Motor neuron (in vitro differentiated cells): ENCODE results near the gene CC2D1A. TPM values are rescaled to one million over a fixed set of nuclear protein-coding genes. Genes with fewer than 3 reads are reported as not detected.

Source experiments
- ATAC-seq, 8 experiments: fragments of 200-7000 bp; cut with Tn5 transposase; replicated peaks in 6 of 8; 2 replicates each; pipeline ENCODE4 v1.8.0; 2021; ENCODE audit warnings: mild to moderate bottlenecking in 8 of 8, moderate library complexity in 8 of 8
- H3K27ac ChIP-seq, 2 donors: fragments of 250-450 bp; sonication (Bioruptor Pico); 2 replicates each; pipeline ENCODE4 v1.9.0; 2021; ENCODE audit warnings: antibody characterized with exemption in 2 of 2, mild to moderate bottlenecking in 2 of 2, moderate library complexity in 1 of 2
- H3K4me1 ChIP-seq, 2 donors: fragments of 250-450 bp; sonication (Bioruptor Pico); replicated peaks in 1 of 2; 2 replicates each; pipeline ENCODE4 v1.6.1; 2021; ENCODE audit warnings: antibody characterized with exemption in 2 of 2, mild to moderate bottlenecking in 2 of 2, moderate library complexity in 1 of 2
- H3K4me3 ChIP-seq, 5 donors: fragments of 250-450 bp; sonication (Bioruptor Pico); 2 replicates each; pipeline ENCODE4 v1.9.0; 2021; ENCODE audit warnings: antibody characterized with exemption in 5 of 5, mild to moderate bottlenecking in 5 of 5, moderate library complexity in 4 of 5
- WGBS, 10 experiments: fragments of 450-650 bp; shearing (Covaris generic); methylation state at CpG; one replicate each; pipeline ENCODE4 v1.0.0; 2022; 5-methylcytosine and 5-hydroxymethylcytosine counted together
- in situ Hi-C, 9 experiments: fragments of 400-800 bp; cut with MboI; loops; one replicate each; pipeline ENCODE4 v1.15.0; 2021; ENCODE audit warnings: low sequenced_read_pairs in 9 of 9, low pct_unique_long_range_greater_than_20kb in 2 of 9; ENCODE audit not compliant: unreplicated experiment in 9 of 9
- total RNA-seq, 8 experiments: library from RNA; unstranded; fragments of 300-600 nt; gene quantifications; 2 replicates each; pipeline versions ENCODE4 v1.2.3 to v1.2.4, GENCODE V29; 2022

CC2D1A gene
- total RNA-seq, 8 experiments from 2014 or later, result 7.6 to 32.5 (median 10.1) TPM

GRCh38 chr19:13892870-13893269 is 13.1 kb upstream of the CC2D1A start:
- Histone ChIP-seq H3K27ac (no peak overlapping the region), H3K4me3 (no peak overlapping the region), H3K4me1 (no peaks in the 10 kb centered on the region)
- ATAC-seq, result no peak
- 60 to 100% (median 73%) methylated on average over 1 to 7 of the region's 9 CpGs; no CpG with 5 or more reads in 1 of the 10 experiments for WGBS, 10 experiments
- in situ Hi-C loops, result loop anchor here in 7 of 9 experiments (25.0 kb wide), 2 partner anchors 169 to 519 kb away; partner anchors contain the start of genes MISP3 (in 6 of the 7), PALM3 (in 6 of the 7) and DDX39A (in 1 of the 7)

- WGBS, 10 experiments, result 69 to 96% (median 79%) methylated on average over 2 to 5 of the region's 5 CpGs; no CpG with 5 or more reads in 3 of the 10 experiments
These were observed 11.4 kb upstream of the CC2D1A start for GRCh38 chr19:13894552-13894951.

GRCh38 chr19:13896227-13896626 is 9.8 kb upstream of the CC2D1A start:
- in situ Hi-C loops, result loop anchor here in 7 of 9 experiments (25.0 kb wide), 2 partner anchors 166 to 516 kb away; partner anchors contain the start of genes MISP3 (in 6 of the 7), PALM3 (in 6 of the 7) and DDX39A (in 1 of the 7)
- Histone ChIP-seq H3K27ac (no peak overlapping the region), H3K4me3 (no peak overlapping the region), H3K4me1 (no peaks in the 10 kb centered on the region)
- WGBS, 10 experiments, result 82 to 100% (median 100%) methylated on average over 1 to 2 of the region's 2 CpGs; no CpG with 5 or more reads in 2 of the 10 experiments
- ATAC-seq, result no peak

More at GRCh38 chr19:13894552-13894951, 11.4 kb upstream of the CC2D1A start:
- Histone ChIP-seq H3K27ac (no peak overlapping the region), H3K4me1 (no peaks in the 10 kb centered on the region), H3K4me3 (no peak overlapping the region)
- in situ Hi-C loops, result loop anchor here in 7 of 9 experiments (25.0 kb wide), 2 partner anchors 168 to 518 kb away; partner anchors contain the start of genes MISP3 (in 6 of the 7), PALM3 (in 6 of the 7) and DDX39A (in 1 of the 7)
- ATAC-seq, result no peak

GRCh38 chr19:13899393-13899792 is 6.6 kb upstream of the CC2D1A start:
- in situ Hi-C loops, result loop anchor here in 7 of 9 experiments (25.0 kb wide), 2 partner anchors 163 to 513 kb away; partner anchors contain the start of genes MISP3 (in 6 of the 7), PALM3 (in 6 of the 7) and DDX39A (in 1 of the 7)
- WGBS, 10 experiments, result 36 to 100% (median 56%) methylated on average over 2 to 5 of the region's 10 CpGs; no CpG with 5 or more reads in 3 of the 10 experiments
- no peak for ATAC-seq
- H3K4me3 ChIP-seq, result no peak overlapping the region
- no peak overlapping the region for H3K27ac ChIP-seq
- no peaks in the 10 kb centered on the region for H3K4me1 ChIP-seq

- Histone ChIP-seq H3K4me3 (no peak overlapping the region), H3K4me1 (no peaks in the 10 kb centered on the region), H3K27ac (no peak overlapping the region)
- in situ Hi-C loops, result loop anchor here in 7 of 9 experiments (25.0 kb wide), 2 partner anchors 162 to 512 kb away; partner anchors contain the start of genes MISP3 (in 6 of the 7), PALM3 (in 6 of the 7) and DDX39A (in 1 of the 7)
- WGBS, 10 experiments, result 0 to 100% (median 71%) methylated on average over 1 to 4 of the region's 5 CpGs; no CpG with 5 or more reads in 2 of the 10 experiments
- no peak for ATAC-seq
These were observed 6.0 kb upstream of the CC2D1A start for GRCh38 chr19:13899912-13900584.

GRCh38 chr19:13902993-13903555 is 2.9 kb upstream of the CC2D1A start:
- in situ Hi-C loops, result no loop called here
- ATAC-seq, result no peak
- Histone ChIP-seq H3K4me3 (no peak overlapping the region), H3K27ac (no peak overlapping the region), H3K4me1 (peaks cover 0 to 5% of the 10 kb centered on the region in 2 donors)
- 20 to 100% (median 79%) methylated on average over 1 to 4 of the region's 4 CpGs; no CpG with 5 or more reads in 6 of the 10 experiments for WGBS, 10 experiments

GRCh38 chr19:13906521-13906904 is 512 bp downstream of the CC2D1A start:
- peak in 3 of 8 experiments; percentile 8 to 12 (median 9) for ATAC-seq
- WGBS, 10 experiments, result 3 to 4% methylated on average over 4 of the region's 13 CpGs; no CpG with 5 or more reads in 8 of the 10 experiments
- H3K27ac ChIP-seq, result no peak overlapping the region
- in situ Hi-C loops, result no loop called here
- H3K4me3 ChIP-seq, result peak overlapping the region; percentile 63 to 97 (median 73)
- peaks cover 0 to 5% of the 10 kb centered on the region in 2 donors for H3K4me1 ChIP-seq

- Histone ChIP-seq H3K4me1 (peaks cover 0 to 5% of the 10 kb centered on the region in 2 donors), H3K4me3 (peak overlapping the region; percentile 63 to 97 (median 73)), H3K27ac (no peak overlapping the region)
- in situ Hi-C loops, result no loop called here
- ATAC-seq, result no peak
- WGBS, 10 experiments, result 71 to 94% (median 80%) methylated on average over 1 to 5 of the region's 5 CpGs; no CpG with 5 or more reads in 3 of the 10 experiments
These were observed 909 bp downstream of the CC2D1A start for GRCh38 chr19:13906910-13907309.

GRCh38 chr19:13908674-13909073 is 2.7 kb downstream of the CC2D1A start:
- ATAC-seq, result no peak
- Histone ChIP-seq H3K4me3 (no peak overlapping the region), H3K27ac (no peak overlapping the region), H3K4me1 (peaks cover 0 to 5% of the 10 kb centered on the region in 2 donors)
- in situ Hi-C loops, result no loop called here
- 60 to 100% (median 91%) methylated on average over 1 to 4 of the region's 8 CpGs; no CpG with 5 or more reads in 2 of the 10 experiments for WGBS, 10 experiments

GRCh38 chr19:13909430-13909829 is 3.4 kb downstream of the CC2D1A start:
- in situ Hi-C loops, result no loop called here
- Histone ChIP-seq H3K4me1 (peaks cover 0 to 5% of the 10 kb centered on the region in 2 donors), H3K4me3 (no peak overlapping the region), H3K27ac (no peak overlapping the region)
- 100% methylated on average over 1 of the region's 2 CpGs; no CpG with 5 or more reads in 9 of the 10 experiments for WGBS, 10 experiments
- ATAC-seq, result no peak

GRCh38 chr19:13913352-13913751 is 7.4 kb downstream of the CC2D1A start:
- Histone ChIP-seq H3K27ac (no peak overlapping the region), H3K4me1 (no peaks in the 10 kb centered on the region), H3K4me3 (no peak overlapping the region)
- ATAC-seq, result no peak
- 95 to 100% (median 100%) methylated on average over 2 to 4 of the region's 17 CpGs; no CpG with 5 or more reads in 7 of the 10 experiments for WGBS, 10 experiments
- in situ Hi-C loops, result no loop called here

GRCh38 chr19:13914777-13915176 is 8.8 kb downstream of the CC2D1A start:
- ATAC-seq, result no peak
- H3K4me3 ChIP-seq, result no peak overlapping the region
- 67 to 100% (median 86%) methylated on average over 1 to 3 of the region's 3 CpGs; no CpG with 5 or more reads in 2 of the 10 experiments for WGBS, 10 experiments
- no peak overlapping the region for H3K27ac ChIP-seq
- in situ Hi-C loops, result no loop called here
- no peaks in the 10 kb centered on the region for H3K4me1 ChIP-seq
